DND-41 (cell line): Measurements from ENCODE around the gene TNRC6A.

Experiments
- CTCF ChIP-seq: IDR thresholded peaks from 2 replicates; pipeline ENCODE4 v1.5.1; 2012; ENCODE audit warnings: borderline replicate concordance, low read length, moderate library complexity, mild to moderate bottlenecking; ENCODE audit not compliant: poor library complexity, severe bottlenecking; ENCODE audit errors: extremely low read depth
- EZH2 ChIP-seq: IDR thresholded peaks from 3 replicates; pipeline ENCODE4 v1.6.1; 2012; ENCODE audit warnings: borderline replicate concordance, low read depth, mild to moderate bottlenecking, moderate library complexity, low read length, inconsistent platforms; ENCODE audit not compliant: severe bottlenecking

DNA sequence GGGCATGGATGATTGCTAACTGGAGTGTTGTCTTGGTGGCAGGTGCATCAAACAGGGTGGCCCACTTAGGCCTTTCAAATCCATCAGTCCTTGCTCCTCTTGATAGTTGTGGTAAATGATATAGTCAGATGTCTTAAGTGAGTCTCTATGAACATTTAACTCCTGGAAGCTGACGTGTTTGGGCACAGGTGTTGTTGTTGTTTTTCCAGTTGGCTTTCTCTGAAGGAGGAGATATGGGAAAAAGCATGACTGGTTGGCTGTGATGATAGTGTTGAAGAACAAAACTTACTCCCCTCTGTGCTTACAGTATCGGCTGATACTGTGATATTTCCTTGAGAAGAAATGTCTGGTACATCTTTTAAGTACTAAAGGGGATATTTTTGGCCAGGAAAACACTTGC lies 18.0 kb downstream of the TNRC6A start:
- TF ChIP-seq CTCF (no peak), EZH2 (no peak)
